HG03460 (cell line): ENCODE data around the gene SPDYE2.
"Not testable (repeated sequence)": the region's sequence is repeated elsewhere in the genome, so short reads cannot be mapped to it uniquely, and the experiment has no call there.

Experiments used
- ATAC-seq: cut with Tn5 transposase; IDR thresholded peaks from one replicate; pipeline ENCODE4 v1.9.1; 2021; ENCODE audit not compliant: unreplicated experiment

Gene SPDYE2

DNA sequence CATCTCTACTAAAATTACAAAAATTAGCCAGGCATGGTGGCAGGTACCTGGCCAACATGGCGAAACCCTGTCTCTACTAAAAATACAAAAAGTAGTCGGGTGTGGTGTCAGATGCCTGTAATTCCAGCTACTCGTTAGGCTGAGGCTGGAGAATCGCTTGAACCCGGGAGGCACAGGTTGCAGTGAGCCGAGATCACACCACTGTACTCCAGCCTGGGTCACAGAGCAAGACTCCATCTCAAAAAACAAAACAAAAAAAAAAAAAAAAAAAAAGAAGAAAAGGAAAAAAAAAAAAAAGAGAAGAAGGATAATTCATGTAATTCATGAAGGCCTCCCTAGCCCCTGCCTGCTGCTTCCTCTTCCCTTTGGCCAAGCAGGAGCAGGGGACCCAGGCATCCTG lies 10.4 kb upstream of the SPDYE2 start:
- ATAC-seq, result not testable (repeated sequence)

DNA sequence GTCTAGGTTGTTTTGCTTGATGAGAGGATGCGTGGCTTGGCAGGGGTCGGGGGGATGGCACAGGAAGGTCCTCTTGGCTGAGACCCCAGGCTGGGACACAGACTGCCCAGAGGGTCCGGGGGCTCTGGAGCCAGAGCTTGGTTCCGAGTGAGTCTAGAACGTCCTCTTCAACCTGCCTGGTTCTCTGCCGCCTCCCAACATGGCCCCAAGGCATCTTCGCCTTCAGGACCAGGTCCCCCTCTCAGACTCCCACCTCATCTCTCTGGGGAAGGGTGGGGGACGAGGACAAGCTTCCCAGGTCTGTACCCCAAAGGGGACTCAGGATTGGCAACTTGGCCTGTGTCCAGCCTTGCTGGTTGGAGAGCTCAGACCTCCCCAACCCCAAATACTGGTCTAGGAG lies 8.9 kb upstream of the SPDYE2 start:
- ATAC-seq, result not testable (repeated sequence)

- not testable (repeated sequence) for ATAC-seq
Measured at GRCh38 chr7:102542771-102543170, 8.3 kb upstream of the SPDYE2 start.

- ATAC-seq, result not testable (repeated sequence)
Measured at GRCh38 chr7:102543596-102543995, 7.4 kb upstream of the SPDYE2 start, which contains the start of gene UPK3BL2. UPK3BL2 (minus strand) TSS chr7:102543696; CDS start chr7:102543636, 60 bp downstream.

GRCh38 chr7:102544372-102544771 lies 6.7 kb upstream of the SPDYE2 start:
- not testable (repeated sequence) for ATAC-seq

DNA sequence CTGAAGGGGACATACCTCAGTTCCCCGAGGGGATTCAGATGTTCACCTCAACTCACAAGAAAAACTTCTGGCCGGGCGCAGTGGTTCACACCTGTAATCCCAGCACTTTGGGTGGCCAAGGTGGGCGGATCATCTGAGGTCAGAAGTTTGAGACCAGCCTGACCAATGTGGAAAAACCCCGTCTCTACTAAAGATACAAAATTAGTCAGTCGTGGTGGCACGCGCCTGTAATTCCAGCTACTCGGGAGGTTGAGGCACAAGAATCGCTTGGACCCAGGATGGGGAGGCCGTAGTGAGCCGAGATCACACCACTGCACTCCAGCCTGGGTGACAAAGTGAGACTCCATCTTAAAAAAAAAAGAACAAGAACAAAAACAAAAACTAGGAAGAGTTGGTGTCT lies 5.7 kb upstream of the SPDYE2 start:
- not testable (repeated sequence) for ATAC-seq

DNA sequence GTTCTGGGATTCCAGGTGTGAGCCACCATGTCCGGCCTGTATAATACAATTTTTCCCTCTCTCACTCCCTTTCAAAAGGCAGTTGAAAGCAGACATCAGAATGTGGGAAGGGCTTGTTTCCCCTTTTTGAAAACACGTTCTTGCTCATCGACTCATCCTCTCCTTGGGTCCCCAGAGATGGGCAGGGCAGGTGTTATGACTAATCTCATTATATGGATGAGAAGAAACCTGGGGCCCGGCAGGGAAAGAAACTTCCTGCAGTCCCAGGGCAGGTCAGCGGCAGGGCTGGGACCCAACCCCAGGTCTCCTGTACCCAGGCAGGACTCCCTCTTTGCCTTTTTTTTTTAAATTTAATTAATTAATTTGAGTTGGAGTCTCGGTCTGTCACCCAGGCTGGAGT lies 4.7 kb upstream of the SPDYE2 start:
- peak; percentile 80 for ATAC-seq

- ATAC-seq, result not testable (repeated sequence)
Measured at GRCh38 chr7:102568620-102569019, 17.6 kb downstream of the SPDYE2 start.

GRCh38 chr7:102572261-102573239 lies 21.5 kb downstream of the SPDYE2 start, which contains the start of gene POLR2J3:
POLR2J3 (minus strand) TSS chr7:102572583; CDS start chr7:102572521, 62 bp downstream.
- peak; percentile 94 for ATAC-seq

DNA sequence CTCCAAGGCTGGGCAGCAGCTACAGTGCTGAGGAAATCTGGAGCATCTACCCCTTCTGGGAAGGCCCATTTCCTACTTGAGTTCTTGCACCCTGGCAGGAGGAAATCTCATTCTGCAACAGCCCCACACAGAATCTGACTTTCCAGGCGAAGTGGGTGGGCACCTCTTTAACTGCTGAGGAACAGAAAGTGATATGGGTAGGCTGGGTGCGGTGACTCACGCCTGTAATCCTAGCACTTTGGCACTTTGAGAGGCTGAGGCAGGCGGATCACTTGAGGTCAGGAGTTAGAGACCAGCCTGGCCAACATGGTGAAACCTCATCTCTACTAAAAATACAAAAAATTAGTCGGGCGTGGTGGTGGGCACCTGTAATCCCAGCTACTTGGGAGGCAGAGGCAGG lies 23.6 kb downstream of the SPDYE2 start:
- ATAC-seq, result not testable (repeated sequence)

DNA sequence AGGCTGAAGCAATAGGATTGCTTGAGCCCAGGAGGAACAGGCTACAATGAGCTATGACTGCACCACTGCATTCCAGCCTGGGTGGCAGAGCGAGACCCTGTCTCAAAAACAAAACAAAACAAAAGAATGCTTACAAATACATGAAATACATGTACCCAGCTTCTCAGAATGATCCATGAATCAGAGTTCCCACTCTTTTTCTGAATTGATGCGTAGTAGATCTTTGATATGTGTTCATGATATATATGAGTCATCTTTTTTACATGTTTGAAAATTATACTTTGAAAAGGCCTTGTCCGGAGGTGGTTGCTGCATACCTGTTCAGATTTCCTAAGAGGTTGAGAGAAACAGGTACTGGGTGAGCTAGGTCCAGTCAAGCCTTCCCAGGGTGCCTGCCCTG lies 25.3 kb downstream of the SPDYE2 start:
- ATAC-seq, result not testable (repeated sequence)

GRCh38 chr7:102577315-102578240 lies 26.6 kb downstream of the SPDYE2 start:
- not testable (repeated sequence) for ATAC-seq

DNA sequence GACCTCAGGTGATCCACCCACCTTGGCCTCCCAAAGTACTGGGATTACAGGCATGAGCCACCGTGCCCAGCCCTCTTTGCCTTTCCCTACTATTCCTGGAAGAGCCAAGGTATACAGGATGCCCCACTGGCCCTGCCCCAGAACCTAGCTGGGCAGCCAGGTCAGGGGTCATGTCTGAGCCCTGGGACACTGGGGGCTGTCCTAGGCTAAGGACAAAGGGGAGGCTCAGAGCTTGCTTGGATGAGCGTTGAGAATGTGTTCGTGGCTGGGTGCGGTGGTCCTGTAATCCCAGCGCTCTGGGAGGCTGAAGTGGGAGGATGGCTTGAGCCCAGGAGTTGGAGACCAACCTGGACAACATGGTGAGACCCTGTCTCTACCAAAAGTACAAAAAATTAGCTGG lies 27.5 kb downstream of the SPDYE2 start:
- ATAC-seq, result not testable (repeated sequence)

- not testable (repeated sequence) for ATAC-seq
Measured at GRCh38 chr7:102581722-102582121, 30.7 kb downstream of the SPDYE2 start.

GRCh38 chr7:102583495-102583894 lies 32.5 kb downstream of the SPDYE2 start:
- ATAC-seq, result not testable (repeated sequence)

DNA sequence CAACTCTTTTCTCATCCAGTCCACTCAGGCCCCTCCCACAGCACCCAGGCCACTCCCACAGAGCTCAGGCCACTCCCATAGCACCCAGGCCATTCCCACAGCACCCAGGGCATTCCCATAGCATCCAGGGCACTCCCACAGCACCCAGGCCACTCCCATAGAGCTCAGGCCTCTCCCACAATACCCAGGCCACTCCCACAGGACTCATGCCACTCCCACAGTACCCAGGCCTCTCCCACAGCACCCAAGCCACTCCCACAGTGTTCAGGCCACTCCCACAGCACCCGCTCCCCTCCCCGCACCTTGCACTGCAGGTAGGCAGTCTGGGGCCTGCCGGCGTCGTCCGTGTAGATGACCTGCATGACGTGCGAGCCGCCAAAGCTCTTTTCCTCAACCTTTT lies 38.8 kb downstream of the SPDYE2 start:
- not testable (repeated sequence) for ATAC-seq

- ATAC-seq, result peak; percentile 62
Measured at GRCh38 chr7:102592477-102593019, 41.5 kb downstream of the SPDYE2 start.

DNA sequence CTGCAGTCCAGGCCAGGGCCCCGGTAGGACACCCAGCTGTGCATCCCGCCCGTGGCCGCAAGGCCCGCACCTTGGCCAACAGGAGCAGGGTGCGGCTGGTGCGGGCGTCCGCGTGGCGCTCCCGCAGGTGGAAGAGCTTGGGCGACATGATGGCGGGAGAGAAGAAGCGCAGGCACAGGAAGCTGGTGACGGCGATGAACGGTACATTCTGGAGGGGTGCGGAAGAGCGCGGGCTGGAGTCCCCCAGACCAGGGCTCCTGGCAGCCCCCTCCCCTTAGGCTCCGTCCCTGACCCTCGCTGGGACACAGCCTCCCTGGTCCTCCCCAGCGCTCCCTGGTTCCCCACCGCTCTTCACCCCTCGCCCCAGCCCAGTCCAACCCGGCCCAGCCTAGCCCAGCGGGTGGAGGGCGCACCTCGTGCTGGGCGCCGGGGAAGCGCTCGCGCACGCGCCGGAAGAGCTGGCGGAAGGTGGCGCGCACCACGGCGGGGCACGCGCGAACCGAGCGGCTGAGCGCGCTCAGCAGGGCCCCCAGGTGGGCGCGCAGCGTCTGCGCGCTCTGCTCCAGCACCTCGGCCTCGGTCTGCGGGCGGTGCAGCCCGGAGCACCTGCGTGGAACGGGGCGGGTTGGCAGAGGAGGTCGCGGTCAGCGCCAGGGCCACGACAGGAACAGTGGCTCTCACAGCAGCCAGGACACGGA lies 42.8 kb downstream of the SPDYE2 start:
- peak; percentile 63 for ATAC-seq

DNA sequence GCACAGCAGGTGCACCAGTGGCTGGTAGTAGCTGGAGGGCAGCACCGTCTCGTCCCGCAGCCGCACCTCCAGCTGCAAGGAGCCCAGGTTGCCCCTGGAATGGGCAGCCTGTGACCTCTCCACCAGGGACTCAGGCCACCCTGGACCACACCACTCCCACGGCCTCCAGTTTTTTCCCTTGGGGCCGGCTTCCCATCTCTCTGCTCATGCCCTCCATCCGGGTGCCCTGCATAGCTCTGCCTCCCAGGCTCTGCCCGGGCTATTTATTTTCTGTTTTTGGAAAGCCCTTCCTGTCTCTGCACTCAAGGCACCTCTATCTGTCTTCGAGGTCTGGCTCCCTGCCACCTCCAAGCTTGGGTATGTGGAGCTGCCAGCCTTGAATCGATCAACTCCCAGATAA lies 45.0 kb downstream of the SPDYE2 start:
- ATAC-seq, result not testable (repeated sequence)

DNA sequence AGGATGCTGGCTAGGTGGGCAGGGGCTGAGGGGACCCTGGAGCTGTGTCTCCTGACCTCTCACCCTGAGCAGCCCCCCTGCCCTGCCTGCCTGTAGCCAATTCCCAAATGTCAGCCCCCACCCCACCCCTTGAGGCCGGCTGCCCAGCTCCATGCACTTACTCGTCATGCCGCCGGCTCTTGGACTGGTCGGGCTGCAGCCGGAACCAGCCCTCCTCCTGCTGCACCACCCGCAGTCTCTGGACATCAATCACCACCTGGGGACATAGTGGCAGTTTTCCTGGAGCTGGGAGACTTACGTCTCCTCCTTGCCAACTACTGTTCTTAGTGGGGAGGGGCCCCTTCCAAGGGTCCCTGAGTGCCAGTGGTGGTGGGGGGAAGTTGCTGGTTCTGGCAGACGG lies 48.7 kb downstream of the SPDYE2 start:
- not testable (repeated sequence) for ATAC-seq
